Mesodermal cell (in vitro differentiated cells): ENCODE results near the gene RBPJL.

Experiments
- H3K27ac ChIP-seq: 2 replicates; pipeline ENCODE4 v1.7.0; 2013; ENCODE audit warnings: mild to moderate bottlenecking, low read depth, low read length, moderate library complexity; ENCODE audit not compliant: severe bottlenecking
- H3K36me3 ChIP-seq: 2 replicates; pipeline ENCODE4 v1.7.1; 2013; ENCODE audit warnings: mild to moderate bottlenecking, low read length, moderate library complexity; ENCODE audit not compliant: control insufficient read depth, insufficient read depth
- H3K4me1 ChIP-seq: one replicate; pipeline ENCODE4 v1.7.1; 2013; ENCODE audit warnings: mild to moderate bottlenecking, low read length; ENCODE audit not compliant: insufficient read depth, control insufficient read depth, poor library complexity, severe bottlenecking
- H3K4me3 ChIP-seq: 2 replicates; pipeline ENCODE4 v1.7.0; 2013; ENCODE audit warnings: low read length, control low read depth, mild to moderate bottlenecking; ENCODE audit not compliant: insufficient read depth, poor library complexity, severe bottlenecking; ENCODE audit errors: extremely low read depth
- H3K9me3 ChIP-seq: 2 replicates; pipeline ENCODE4 v1.7.1; 2013; ENCODE audit warnings: mild to moderate bottlenecking, low read length, moderate library complexity; ENCODE audit not compliant: control insufficient read depth
- WGBS, 2 experiments: methylation state at CpG; one replicate each; pipeline ENCODE4 v1.1.5; 2013; ENCODE audit warnings: missing lambda C conversion rate in 2 of 2; ENCODE audit not compliant: insufficient coverage in 2 of 2; 5-methylcytosine and 5-hydroxymethylcytosine counted together

The RBPJL gene

DNA sequence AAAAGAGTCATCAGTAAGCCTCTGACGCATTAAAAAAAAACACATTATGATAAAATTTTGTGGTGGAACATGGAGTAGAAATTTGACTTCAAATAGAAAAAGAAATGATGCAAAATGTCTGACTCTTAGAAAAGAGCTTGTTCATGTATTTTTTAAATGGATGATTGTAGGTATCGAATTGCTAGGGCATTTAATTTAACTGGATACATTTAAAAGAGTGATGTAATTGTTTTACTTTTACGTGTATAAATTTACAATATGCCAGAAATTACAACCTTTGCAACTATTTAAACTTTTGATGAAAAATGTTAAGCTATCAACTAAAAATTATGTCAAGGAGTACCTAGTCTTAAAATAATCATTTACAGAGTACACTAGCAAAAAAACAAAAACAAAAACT lies 46.1 kb downstream of the RBPJL start:
- no CpG with 5 or more reads among the region's 3 CpGs for WGBS, 2 experiments
- Histone ChIP-seq H3K27ac (no peak overlapping the region), H3K9me3 (no peaks in the 10 kb centered on the region), H3K4me1 (peaks cover 24% of the 10 kb centered on the region), H3K4me3 (no peak overlapping the region), H3K36me3 (no peaks in the 10 kb centered on the region)

DNA sequence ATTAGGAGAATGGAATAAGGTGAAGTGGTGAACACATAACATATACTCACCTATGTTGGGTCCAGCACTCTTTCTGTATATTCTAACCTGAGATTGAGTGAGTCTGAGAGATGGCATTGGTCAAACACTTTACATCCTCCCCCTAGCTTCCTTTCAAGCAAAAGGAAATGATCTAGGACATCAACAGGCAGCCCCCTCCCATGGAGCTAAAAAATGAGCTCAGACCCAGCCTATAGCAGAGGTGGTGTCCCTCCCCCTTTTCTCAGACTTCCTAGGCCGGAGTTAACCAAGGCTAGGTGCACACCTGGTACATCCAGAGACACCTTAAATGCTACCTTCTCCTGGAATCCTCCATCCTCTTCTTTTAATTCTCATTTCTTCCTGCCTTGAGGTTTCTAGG lies 47.1 kb downstream of the RBPJL start:
- Histone ChIP-seq H3K9me3 (no peaks in the 10 kb centered on the region), H3K4me1 (peaks cover 32% of the 10 kb centered on the region), H3K36me3 (no peaks in the 10 kb centered on the region), H3K27ac (no peak overlapping the region), H3K4me3 (no peak overlapping the region)
- 100% methylated on average over 1 of the region's 1 CpG for WGBS, 2 experiments

DNA sequence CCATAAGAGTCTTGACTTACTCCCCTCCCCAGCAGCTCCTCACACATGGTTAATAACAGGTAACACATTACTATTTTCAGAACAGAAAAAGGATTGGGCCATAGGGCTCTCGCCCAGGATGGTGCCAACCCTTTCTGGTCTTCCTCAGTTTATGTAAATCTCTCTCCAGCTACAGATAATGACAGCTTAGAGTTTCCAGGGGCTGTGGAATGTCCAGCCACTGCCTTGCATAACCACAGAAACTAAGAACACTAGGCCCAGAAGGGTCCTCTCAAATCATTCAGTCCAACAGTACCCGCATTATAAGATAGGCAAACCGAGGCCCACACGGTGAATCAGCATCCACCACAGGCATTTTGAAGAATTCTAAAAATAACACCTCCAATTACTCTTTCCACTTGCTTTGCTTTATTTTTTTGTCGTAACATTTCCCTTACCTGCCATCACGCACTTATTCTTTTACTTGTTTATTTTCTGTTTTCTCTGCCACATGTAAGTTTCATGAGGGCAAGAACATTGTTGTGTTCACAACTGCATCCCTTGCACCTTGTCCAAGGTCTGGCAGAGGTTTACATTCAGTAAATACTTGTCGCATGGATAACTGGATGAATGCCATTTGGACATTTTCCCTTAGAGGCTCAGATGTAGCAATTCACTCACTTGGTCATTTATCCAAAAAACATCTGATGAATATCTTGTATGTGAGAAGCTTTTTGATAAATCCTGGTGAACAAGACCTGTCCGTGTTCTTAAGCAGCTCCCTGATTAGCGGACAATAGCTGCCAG lies 48.0 kb downstream of the RBPJL start:
- Histone ChIP-seq H3K36me3 (no peaks in the 10 kb centered on the region), H3K9me3 (no peaks in the 10 kb centered on the region), H3K27ac (peak overlapping the region; percentile 72), H3K4me1 (peaks cover 40% of the 10 kb centered on the region), H3K4me3 (no peak overlapping the region)
- WGBS, 2 experiments = 88 to 91% methylated on average over 9 of the region's 9 CpGs

DNA sequence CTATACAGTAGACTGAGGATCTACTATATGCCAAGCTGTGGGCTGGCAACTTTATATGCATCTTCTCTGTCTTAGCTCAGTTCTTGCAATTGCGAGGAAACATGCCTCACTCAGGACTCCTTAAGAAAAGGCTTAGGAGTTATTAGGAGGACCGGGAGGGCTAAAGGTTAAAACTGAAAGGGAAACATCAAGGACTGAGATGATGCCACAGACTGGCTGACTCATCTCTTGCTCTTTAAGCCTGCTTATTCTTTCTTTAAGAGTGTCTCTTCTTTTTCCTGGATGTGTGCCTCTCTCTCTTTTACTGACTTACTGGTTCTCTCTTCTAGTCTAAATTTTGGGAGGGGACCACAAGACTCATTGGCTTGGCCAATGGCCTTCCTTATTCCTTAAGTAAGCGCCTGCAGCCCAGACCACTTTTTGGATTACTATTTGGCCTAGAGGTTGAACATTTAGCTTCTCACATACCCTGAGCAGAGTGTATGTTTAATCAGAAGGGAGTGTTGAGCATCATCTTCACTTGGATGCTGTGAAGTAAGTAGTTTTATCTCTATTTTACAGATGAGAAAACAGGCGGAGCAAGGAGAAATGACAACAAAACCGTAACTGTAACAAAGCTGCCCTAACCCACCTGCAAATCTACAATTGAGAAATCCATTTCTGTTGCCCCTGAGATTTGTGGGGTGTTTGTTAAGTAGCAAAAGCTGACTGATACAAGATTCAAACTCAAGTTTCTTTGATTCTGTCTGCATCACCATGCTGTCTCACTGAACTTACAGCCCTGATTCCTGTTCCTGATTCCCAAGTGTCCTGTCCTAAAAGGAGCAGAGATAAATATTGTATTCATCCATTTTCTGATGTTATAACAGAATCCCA lies 48.8 kb downstream of the RBPJL start:
- H3K27ac ChIP-seq = peak overlapping the region; percentile 72
- no peak overlapping the region for H3K4me3 ChIP-seq

DNA sequence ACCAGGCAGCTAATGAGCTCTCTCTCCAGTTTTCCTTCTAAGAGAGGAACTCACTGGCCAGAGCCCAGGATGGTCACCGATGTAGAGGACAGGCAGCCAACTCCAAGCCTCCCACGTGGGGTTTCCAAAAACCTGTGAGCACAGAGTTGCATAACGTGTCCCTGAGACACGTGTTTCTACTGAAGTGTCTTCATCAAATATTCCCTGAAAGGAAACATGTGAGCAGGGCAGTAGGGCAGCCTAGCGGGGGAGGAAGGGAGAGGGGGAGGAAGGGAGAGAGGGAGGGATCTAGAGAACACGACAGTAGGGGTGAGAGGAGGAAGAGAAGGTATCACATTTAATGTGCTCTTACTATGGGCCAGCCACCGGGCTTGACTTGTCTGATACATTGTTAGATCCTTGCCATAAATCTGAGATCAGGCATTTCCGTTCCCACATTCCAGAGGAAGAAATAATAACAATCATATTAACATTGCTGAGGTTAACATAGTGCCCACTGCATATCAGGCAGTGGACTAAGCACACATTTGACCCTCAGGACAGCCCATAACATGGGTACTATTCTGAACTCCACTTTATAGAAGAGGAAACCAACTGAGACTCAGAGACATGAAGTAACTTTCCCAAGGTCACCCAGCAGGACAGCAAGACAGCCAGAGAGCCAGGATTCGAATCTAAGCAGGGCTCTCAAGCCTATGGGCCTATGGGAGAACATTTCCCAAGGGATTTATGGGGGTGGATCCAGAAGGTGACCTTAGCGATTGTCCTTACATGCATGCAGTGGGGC lies 51.8 kb downstream of the RBPJL start:
- Histone ChIP-seq H3K4me1 (peaks cover 45% of the 10 kb centered on the region), H3K9me3 (no peaks in the 10 kb centered on the region), H3K4me3 (no peak overlapping the region), H3K27ac (no peak overlapping the region), H3K36me3 (no peaks in the 10 kb centered on the region)
- 69% methylated on average over 7 to 8 of the region's 10 CpGs for WGBS, 2 experiments

More for the DNA sequence above, 48.8 kb downstream of the RBPJL start:
- no peaks in the 10 kb centered on the region for H3K36me3 ChIP-seq
- H3K4me1 ChIP-seq = peaks cover 47% of the 10 kb centered on the region
- 47% methylated on average over 2 of the region's 5 CpGs for WGBS, 2 experiments
- H3K9me3 ChIP-seq = no peaks in the 10 kb centered on the region

DNA sequence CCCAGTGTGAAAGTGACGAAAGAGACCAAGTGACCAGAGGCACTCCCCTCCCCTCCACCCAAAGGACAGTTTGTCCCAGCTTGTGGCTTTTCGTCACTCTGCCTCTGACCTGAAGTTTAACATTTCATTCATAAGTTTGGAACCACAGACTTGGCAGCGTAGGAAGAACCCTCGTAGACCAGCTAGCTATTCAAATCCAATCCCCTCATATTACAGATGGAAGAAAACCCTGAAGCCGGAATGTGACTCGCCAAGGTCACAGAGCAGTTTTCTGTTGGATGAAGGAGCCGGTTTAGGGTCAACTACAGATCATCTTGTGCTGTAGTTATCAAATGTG lies 52.4 kb downstream of the RBPJL start:
- Histone ChIP-seq H3K27ac (peak overlapping the region; percentile 96), H3K9me3 (no peaks in the 10 kb centered on the region), H3K4me1 (peaks cover 44% of the 10 kb centered on the region), H3K4me3 (no peak overlapping the region), H3K36me3 (no peaks in the 10 kb centered on the region)
- WGBS, 2 experiments = 84 to 100% methylated on average over 2 of the region's 7 CpGs

DNA sequence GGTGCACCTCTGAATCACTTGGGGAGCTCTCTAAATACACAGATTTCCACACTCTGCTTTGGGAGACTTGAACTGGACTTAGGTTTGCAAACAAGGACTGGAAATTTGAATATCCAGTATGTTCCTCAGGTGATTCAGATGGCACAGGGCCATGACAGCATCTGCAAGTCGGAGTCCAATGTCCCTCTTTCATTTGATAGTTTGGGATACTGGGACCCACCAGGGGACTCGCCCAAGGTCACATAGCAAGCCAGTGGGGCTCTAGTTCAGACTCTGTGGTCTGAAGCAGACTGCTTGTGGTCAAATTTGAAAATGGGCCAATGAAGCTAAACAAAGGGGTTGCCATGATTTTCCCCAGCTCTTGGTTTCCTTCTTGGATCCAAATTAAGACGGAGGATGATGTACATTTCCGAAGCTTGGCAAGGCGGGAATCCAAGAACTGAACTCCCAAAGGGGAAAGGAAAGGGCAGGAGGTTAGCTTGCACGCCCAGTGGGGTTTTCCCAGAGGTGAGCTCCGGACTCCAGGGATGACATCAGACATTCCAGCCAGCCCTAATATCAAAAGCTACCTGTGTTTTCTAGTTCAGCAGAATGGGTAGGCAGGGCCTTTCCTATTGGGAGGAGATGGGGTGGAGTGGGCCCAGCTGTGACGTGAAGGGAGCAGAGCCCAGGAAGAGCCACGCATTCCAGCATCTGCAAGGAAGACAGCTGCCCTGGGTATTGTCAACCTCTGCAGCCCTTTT lies 52.9 kb downstream of the RBPJL start:
- H3K9me3 ChIP-seq = no peaks in the 10 kb centered on the region
- peak overlapping the region; percentile 96 for H3K27ac ChIP-seq
- H3K4me3 ChIP-seq = no peak overlapping the region
- 87 to 94% methylated on average over 7 of the region's 9 CpGs for WGBS, 2 experiments
- H3K36me3 ChIP-seq = no peaks in the 10 kb centered on the region
- peaks cover 39% of the 10 kb centered on the region for H3K4me1 ChIP-seq

DNA sequence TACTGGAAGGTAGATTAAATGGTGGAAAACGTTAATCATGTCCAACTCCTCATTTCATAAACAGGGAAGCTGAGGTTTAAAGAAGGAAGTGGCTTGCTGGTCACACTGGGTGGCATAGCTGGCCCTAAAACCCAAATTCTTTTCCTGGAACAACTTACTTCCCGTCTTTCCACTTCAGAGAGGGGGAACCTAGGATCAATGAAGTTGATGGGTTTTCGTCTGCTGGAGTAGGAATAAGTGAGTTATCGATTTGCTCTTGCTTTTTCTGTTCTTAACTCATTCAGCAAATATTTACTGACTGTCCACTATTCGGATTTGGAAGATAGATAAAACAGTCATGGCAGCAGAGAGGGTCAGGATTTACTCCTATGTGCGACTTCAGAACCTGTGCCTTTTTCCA lies 55.2 kb downstream of the RBPJL start:
- Histone ChIP-seq H3K27ac (no peak overlapping the region), H3K36me3 (peaks cover 19% of the 10 kb centered on the region), H3K9me3 (no peaks in the 10 kb centered on the region), H3K4me3 (no peak overlapping the region), H3K4me1 (peaks cover 27% of the 10 kb centered on the region)
- 90 to 100% methylated on average over 1 to 2 of the region's 6 CpGs for WGBS, 2 experiments

DNA sequence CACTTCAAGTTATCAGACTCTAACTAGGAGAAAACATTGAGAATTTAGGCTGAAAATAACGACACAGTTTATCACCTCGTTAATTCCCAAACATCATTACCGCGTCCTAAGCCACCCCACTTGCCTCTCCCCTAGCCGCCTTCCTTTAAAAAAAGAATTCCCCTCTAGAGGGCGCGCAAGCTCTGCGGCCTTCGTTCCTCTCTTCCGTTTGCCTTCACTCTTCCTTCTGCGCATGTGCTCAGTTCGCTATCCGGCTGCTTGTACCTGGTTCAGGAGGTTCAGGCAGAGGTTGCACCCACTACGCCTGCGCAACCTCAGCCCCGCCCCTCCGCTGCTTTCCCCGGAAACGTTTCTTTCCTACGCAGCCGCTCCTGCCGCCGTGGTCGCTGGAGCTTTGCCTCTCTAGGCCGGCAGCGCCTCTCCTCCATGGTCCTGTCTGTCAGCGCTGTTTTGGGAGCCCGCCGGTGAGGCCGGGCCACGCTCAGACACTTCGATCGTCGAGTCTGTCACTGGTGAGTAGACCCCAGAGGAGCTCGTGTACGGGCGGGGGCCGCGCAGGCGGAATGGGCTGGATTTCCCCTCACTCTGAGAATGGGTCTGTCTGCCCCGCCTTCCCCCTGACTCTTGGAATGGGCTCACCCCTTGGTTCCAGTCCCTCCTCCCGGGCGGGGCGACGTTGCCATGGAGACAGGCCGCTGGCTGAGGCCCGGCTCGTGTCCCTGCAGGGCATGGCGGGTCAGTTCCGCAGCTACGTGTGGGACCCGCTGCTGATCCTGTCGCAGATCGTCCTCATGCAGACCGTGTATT lies 56.4 kb downstream of the RBPJL start, which contains the start of gene SYS1:
TSS of gene SYS1 (plus strand) at position 353 of the 807 bp plus-strand sequence. CDS start at position 729, 376 bp downstream.
- Histone ChIP-seq H3K36me3 (peaks cover 31% of the 10 kb centered on the region), H3K4me1 (peaks cover 32% of the 10 kb centered on the region), H3K27ac (peak within 1 kb of the TSS; percentile 95), H3K4me3 (peak within 1 kb of the TSS; percentile 71), H3K9me3 (no peaks in the 10 kb centered on the region)
- 0% methylated on average over 48 to 51 of the region's 55 CpGs for WGBS, 2 experiments
